Measurements from ENCODE around the gene ARHGAP22. TPM values are rescaled to one million over a fixed set of nuclear protein-coding genes. Genes with fewer than 3 reads are reported as not detected.

ARHGAP22 gene
- polyA plus RNA-seq, 5 donors, result 1.3 to 3.1 (median 2.5) TPM

DNA sequence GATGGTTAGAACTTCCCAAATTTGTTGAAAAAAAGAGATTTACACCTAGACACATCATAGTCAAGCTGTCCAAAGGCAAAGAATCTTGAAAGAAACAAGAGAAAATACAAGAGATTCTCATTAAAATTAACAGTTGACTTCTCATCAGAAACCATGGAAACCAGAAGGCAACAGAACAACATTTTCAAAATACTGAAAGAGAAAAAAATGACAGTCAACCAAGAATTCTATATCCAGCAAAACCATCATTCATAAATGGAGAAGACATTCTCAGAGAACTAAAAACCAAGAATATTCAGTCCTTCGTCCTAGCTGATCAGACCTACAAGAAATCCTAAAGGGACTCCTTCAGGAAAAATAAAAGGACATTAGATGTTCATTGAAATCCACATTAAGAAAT lies 90.6 kb downstream of the ARHGAP22 start:
- DNase-seq, result no peak

- no peak for DNase-seq
Measured at GRCh38 chr10:48512861-48513260, 92.0 kb downstream of the ARHGAP22 start.

GRCh38 chr10:48511875-48512231 lies 93.0 kb downstream of the ARHGAP22 start:
- no peak for DNase-seq

DNA sequence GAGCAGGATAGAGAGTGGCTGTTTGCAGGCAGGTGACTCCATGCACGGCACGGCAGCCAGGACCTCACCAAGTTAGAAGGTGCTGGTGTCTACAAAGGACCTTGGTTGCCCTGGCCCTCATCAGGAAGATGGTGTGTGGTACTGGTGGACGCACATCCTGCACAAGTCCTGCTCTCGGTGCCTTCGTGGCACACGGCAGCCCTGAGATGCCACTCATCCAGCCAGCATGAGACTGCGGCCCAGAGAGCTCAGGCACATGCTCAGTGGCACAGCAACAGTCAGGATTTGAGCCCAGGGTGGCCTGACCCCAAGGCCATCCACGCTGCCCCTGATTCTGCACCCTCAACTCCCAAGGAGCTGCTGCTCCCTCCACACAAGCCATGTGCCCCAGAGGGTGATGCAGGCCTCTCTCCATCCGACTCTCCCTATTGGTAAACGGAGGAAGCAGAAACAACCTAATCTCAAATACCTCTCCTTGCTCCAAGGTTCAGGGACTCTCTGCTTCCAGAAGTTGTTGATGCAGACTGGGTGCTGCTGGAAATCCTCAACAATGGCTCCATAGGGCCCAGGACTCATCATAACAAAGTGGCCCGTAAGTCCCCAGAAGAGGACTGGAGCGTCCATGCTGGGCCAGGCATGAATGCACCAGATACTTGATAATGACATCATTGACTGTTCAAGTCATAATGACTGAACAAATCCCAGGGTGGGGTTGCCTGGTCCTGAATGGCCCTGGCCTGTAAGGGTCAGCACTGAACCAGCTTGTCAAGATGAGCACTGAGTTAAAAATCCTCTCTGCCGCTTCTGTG lies 93.6 kb downstream of the ARHGAP22 start:
- no peak for DNase-seq

DNA sequence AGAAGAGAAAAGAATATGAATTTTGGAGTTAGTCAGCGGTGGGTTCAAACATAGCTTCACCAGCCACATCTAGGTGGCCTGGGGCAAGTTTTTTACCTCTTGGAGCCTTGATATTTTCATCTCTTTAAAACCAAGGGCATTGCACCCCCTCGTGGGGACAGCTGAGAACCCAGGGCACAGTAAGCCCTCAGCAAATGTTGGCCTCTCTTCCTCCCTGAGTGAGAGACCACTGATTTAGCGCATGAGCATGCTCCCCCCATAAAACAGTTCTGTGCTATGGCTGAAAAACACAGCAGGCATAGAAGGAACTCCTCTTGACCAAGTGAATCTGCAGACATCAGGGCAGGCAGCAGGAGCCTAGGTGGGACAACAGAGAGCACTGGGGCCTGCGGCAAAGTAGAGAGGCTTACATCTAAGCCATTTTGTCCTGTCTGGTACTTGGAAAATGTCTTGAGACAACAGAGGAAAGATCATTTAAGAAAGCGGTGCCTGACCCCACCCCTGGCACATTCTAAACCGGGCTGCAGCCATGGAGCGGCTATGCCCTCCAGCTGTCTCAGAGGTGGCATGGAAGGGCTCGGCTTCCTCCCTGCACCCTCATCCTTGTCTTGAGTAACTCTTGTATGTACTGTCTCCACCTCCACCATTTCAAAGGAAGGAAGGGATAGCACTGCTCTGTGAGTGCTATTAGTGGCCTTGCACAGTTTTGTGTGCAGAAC lies 94.7 kb downstream of the ARHGAP22 start:
- DNase-seq, result no peak

- DNase-seq, result no peak
Measured at GRCh38 chr10:48508791-48509772, 95.8 kb downstream of the ARHGAP22 start.

DNA sequence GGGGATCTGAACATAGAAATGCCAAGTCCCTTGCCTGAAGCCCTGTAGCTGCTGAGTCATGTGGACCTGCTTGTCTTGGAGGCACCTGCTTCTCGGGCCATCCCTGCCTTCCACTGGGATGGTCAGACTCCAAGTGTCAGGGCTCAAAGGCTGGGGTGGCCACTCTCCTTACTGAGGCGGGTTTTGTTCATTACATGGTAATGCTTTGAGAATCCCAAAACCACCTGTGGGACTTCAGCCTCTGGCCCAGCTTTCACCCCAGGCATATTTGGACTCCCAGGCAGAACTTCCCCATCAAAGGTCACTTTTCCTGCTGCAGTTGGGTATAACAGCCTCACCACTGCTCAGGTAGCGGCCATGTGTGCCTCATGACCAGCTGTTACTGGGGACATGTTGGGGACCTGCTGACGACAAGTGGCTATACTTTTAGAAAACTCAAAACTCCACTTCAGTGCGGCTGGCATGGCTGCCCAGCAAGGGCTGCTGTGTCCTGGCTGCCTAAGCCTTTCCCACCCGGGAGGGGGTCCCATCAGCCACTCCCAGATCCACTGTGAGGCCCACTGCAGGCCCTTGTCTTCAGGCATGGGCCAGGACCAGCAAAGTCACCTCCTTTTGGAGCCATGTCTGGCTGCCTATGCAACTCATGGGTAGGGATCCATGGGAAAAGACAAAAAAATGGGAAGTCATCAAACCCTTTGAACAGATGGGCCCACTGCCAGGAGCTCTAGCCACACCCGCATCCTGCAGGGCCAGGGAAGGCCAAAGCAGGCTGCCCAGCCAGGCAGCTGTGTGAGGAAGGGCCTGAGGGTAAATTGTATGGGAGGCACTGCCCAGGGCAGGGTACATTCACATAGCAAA lies 96.7 kb downstream of the ARHGAP22 start:
- no peak for DNase-seq

DNA sequence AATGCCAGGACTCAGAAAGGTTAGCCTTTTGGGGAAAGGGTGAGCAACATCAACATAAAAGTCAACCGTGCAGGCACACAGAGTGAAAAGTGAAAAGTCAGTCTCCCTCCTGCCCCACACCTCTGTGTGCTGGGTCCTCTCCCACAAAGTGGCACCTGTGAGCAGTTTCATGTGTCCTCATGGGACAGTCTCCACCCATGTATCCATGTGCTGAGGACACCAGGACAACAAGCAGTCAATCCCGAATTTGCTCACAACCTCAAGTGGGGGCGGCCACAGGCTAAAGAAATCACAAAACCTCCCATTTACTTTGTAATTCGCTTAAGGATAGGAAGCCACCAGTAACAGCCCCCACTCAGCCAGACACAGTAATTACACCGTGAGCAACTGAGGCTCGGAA lies 97.4 kb downstream of the ARHGAP22 start:
- DNase-seq, result no peak

GRCh38 chr10:48506147-48506917 lies 98.5 kb downstream of the ARHGAP22 start:
- DNase-seq, result no peak

DNA sequence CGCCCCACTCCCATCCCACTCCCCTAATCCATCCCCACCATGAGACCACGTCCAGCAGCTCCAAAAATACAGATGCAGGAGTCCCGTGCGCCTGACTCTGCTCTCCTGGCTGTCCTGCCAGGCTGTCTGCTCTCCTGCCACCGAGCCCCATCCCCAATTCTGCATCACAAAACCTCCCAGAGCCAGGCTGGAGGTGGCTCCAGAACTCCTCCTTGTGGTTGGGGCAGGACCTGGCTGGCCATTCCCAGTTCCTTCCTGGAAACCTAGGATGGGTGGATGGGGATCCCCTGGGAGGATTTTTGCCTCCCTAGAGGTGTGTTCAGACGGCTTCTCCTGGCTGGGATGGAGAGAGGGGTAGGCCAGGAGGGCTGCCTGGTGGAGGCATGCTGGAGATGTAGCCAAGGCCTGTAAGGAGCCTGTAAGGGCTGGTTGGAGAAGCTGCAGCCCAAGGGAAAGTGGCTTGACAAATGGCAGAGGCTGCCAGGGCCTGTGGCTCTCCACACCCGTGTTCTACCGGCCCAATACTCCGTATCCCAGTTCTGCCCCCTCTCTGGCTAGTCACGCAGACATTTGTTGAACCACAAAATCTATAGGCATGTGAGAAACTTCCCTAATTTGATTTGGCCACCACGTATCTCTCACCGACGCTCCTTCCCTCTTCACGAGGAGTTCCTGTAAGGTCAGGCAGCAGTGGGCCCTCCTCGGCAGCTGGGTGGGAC lies 99.3 kb downstream of the ARHGAP22 start:
- no peak for DNase-seq

- no peak for DNase-seq
Measured at GRCh38 chr10:48504141-48504885, 100.6 kb downstream of the ARHGAP22 start.

- no peak for DNase-seq
Measured at GRCh38 chr10:48503293-48503911, 101.5 kb downstream of the ARHGAP22 start.

- no peak for DNase-seq
Measured at GRCh38 chr10:48502791-48503190, 102.1 kb downstream of the ARHGAP22 start.

- no peak for DNase-seq
Measured at GRCh38 chr10:48501787-48502771, 102.8 kb downstream of the ARHGAP22 start.

DNA sequence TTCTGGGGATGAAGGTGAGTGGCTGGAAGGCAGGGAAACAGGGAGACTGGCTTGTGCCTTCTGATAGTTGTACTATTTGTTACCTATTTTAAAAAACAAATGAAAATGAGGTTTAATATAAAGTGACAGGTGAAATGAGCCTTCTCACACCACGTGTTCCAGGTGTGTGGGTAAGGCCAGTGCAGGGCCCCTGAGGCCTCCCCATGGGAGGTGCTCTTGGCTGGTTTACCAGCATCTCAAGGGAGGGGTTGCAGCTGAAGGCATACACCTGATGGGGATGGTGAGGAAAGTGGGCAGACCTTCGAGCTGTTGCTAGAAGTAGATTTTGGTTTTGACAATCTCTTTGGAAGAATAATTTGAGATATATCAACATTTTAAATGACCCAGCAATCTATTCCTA lies 103.6 kb downstream of the ARHGAP22 start:
- DNase-seq, result no peak

GRCh38 chr10:48500771-48501170 lies 104.1 kb downstream of the ARHGAP22 start:
- DNase-seq, result no peak

GRCh38 chr10:48498940-48499510 lies 105.8 kb downstream of the ARHGAP22 start:
- DNase-seq, result no peak

Measured in right lung (tissue), 5 donors.